OCI-LY7 (cell line): Measurements from ENCODE around the gene TMTC2. TPM values are rescaled to one million over a fixed set of nuclear protein-coding genes. Genes with fewer than 3 reads are reported as not detected.

Experiments used
- BruUV-seq: library from RNA; stranded (reverse); fragments of 400-500 nt; replicated peaks from 2 replicates; lab custom pipeline; 2021; lab: Mats Ljungman, UMichigan
- CTCF ChIA-PET: fragments of 300-600 bp; sonication (Branson Sonifier 250); formaldehyde crosslinking; loops from one replicate; lab custom pipeline; 2022; ENCODE audit warnings: antibody characterized with exemption; ENCODE audit not compliant: unreplicated experiment; lab: Charles Lee
- POLR2A ChIA-PET: fragments of 300-600 bp; sonication (Branson Sonifier 250); formaldehyde crosslinking; loops from one replicate; lab custom pipeline; 2022; ENCODE audit warnings: antibody characterized with exemption; lab: Charles Lee
- DNase-seq: peaks from one replicate; pipeline ENCODE4 v3.0.0-alpha.2; 2015; ENCODE audit warnings: low spot score
- H2AFZ ChIP-seq: fragments of 200-600 bp; sonication (generic), shearing (Covaris generic); 2 replicates; pipeline ENCODE4 v1.6.1; 2014; ENCODE audit warnings: mild to moderate bottlenecking, antibody characterized with exemption, low read length, moderate library complexity
- H3K27ac ChIP-seq: fragments of 200-600 bp; sonication (generic); 2 replicates; pipeline ENCODE4 v1.5.1; 2014; ENCODE audit warnings: mixed run types, low read depth, mild to moderate bottlenecking, moderate library complexity, low read length, inconsistent platforms; ENCODE audit not compliant: poor library complexity, severe bottlenecking
- H3K36me3 ChIP-seq: fragments of 200-600 bp; sonication (generic); 2 replicates; pipeline ENCODE4 v1.6.1; 2014; ENCODE audit warnings: mild to moderate bottlenecking, antibody characterized with exemption, low read length, moderate library complexity, mixed read lengths; ENCODE audit not compliant: insufficient read depth
- H3K4me1 ChIP-seq: fragments of 200-600 bp; sonication (generic); 2 replicates; pipeline ENCODE4 v1.5.1; 2014; ENCODE audit warnings: mild to moderate bottlenecking, low read length; ENCODE audit not compliant: insufficient read depth, poor library complexity, severe bottlenecking
- H3K4me2 ChIP-seq: fragments of 200-600 bp; sonication (generic); 2 replicates; pipeline ENCODE4 v1.6.1; 2014; ENCODE audit warnings: mild to moderate bottlenecking, low read length
- H3K4me3 ChIP-seq: fragments of 200-600 bp; sonication (generic); 2 replicates; pipeline ENCODE4 v1.5.1; 2014; ENCODE audit warnings: mild to moderate bottlenecking, low read depth, low read length; ENCODE audit not compliant: poor library complexity, severe bottlenecking
- H3K79me2 ChIP-seq: fragments of 200-600 bp; sonication (generic); 2 replicates; pipeline ENCODE4 v1.6.1; 2016; ENCODE audit warnings: low read depth, mild to moderate bottlenecking, low read length, moderate library complexity, mixed read lengths; ENCODE audit not compliant: insufficient read depth
- H3K9me2 ChIP-seq: fragments of 200-600 bp; sonication (generic); 2 replicates; pipeline ENCODE4 v1.6.1; 2016; ENCODE audit warnings: mild to moderate bottlenecking, low read length, mixed read lengths; ENCODE audit not compliant: insufficient read depth
- H3K9me3 ChIP-seq: fragments of 200-600 bp; sonication (generic); 2 replicates; pipeline ENCODE4 v1.6.1; 2014; ENCODE audit warnings: mild to moderate bottlenecking, mixed run types, low read length, mixed read lengths
- H4K20me1 ChIP-seq: fragments of 200-600 bp; sonication (generic); 2 replicates; pipeline ENCODE4 v1.6.1; 2014; ENCODE audit warnings: mild to moderate bottlenecking, antibody characterized with exemption, low read length, moderate library complexity, mixed read lengths; ENCODE audit not compliant: insufficient read depth
- EZH2phosphoT487 ChIP-seq: fragments of 200-600 bp; sonication (generic); IDR thresholded peaks from 2 replicates; pipeline ENCODE4 v1.6.1; 2018; ENCODE audit warnings: low read depth, borderline replicate concordance, mild to moderate bottlenecking, mixed run types, antibody characterized with exemption, low read length, moderate library complexity, mixed read lengths
- intact Hi-C: fragments of 100-400 bp; cut with micrococcal nuclease; formaldehyde crosslinking; loops from one replicate; pipeline ENCODE4 v1.10.0; 2022; ENCODE audit not compliant: unreplicated experiment
- total RNA-seq, 2 experiments: library from RNA; depleted of rRNA in 1 of 2; stranded (reverse); fragments of >200 nt in 1 of 2; shearing (Covaris generic) in 1 of 2; gene quantifications; 2 replicates each; pipeline ENCODE4 v1.2.3, GENCODE V29; 2014 to 2022
- TF ChIP-seq, protein P1 (sequence below): fragments of 200-600 bp; sonication (generic); conservative IDR thresholded peaks from 2 replicates; pipeline ENCODE4 v1.5.1; 2014; ENCODE audit warnings: mild to moderate bottlenecking, antibody characterized with exemption, low read length, moderate library complexity, mixed read lengths

TMTC2 gene
- total RNA-seq, 2 experiments from 2014 or later: 5.6 to 8.1 TPM

DNA sequence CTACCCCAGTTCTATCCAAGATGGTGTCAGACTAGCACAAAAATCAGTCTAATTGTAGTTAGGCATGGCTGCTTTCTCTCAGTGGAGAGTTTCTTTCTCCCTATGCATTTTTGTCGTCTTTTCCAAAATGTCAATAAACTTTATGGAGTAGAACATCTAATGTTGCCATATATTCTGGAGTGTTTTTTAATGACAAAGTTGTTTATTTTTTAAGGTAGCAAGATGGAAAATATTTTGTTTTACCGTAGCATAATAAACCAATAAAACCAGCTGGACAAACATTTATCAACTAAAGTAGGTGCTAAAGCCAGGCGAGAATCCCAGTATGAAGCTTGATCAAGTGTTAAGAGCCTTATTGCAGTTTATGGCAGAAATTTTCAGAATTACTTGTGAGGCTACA, 146.3 kb downstream of the TMTC2 start:
- DNase-seq: no peak
- no peak overlapping the region for H3K27ac ChIP-seq
- H3K4me3 ChIP-seq: no peak overlapping the region
- H2AFZ ChIP-seq: no peak overlapping the region
- H3K9me2 ChIP-seq: no peaks in the 10 kb centered on the region
- ChIA-PET POLR2A (interaction anchor here (0.6 to 0.7 kb wide), 2 partner anchors 73 to 151 kb away, joined by 3 read pairs; no protein-coding TSS in a partner anchor), CTCF (no interaction called here)
- no peak for TF ChIP-seq EZH2phosphoT487
- TF ChIP-seq, protein P1, sequence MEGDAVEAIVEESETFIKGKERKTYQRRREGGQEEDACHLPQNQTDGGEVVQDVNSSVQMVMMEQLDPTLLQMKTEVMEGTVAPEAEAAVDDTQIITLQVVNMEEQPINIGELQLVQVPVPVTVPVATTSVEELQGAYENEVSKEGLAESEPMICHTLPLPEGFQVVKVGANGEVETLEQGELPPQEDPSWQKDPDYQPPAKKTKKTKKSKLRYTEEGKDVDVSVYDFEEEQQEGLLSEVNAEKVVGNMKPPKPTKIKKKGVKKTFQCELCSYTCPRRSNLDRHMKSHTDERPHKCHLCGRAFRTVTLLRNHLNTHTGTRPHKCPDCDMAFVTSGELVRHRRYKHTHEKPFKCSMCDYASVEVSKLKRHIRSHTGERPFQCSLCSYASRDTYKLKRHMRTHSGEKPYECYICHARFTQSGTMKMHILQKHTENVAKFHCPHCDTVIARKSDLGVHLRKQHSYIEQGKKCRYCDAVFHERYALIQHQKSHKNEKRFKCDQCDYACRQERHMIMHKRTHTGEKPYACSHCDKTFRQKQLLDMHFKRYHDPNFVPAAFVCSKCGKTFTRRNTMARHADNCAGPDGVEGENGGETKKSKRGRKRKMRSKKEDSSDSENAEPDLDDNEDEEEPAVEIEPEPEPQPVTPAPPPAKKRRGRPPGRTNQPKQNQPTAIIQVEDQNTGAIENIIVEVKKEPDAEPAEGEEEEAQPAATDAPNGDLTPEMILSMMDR: no peak
- no peaks in the 10 kb centered on the region for H3K4me1 ChIP-seq
- no peaks in the 10 kb centered on the region for H3K9me3 ChIP-seq
- H3K36me3 ChIP-seq: no peaks in the 10 kb centered on the region
- intact Hi-C loops: no loop called here
- H4K20me1 ChIP-seq: no peaks in the 10 kb centered on the region
- H3K4me2 ChIP-seq: no peak overlapping the region
- no peaks in the 10 kb centered on the region for H3K79me2 ChIP-seq
- BruUV-seq: no TSS peak

DNA sequence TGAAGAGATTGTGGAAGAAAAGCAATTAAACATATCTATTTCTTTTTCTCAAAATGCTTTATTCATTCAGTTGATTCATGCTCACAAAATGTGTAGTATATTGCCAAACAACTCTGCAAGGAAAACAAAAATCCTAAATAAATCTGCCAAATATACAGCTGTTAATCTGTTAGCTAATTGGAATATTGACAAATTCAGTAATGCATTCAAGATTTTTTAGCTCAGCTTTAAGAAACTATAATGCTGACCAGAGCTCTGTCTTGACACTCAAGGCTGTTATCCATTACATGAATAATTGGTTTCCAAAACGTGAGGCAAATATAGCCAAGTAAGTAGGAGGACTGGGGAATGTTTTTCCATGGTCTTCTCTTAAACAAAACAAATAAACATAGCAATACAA, 146.8 kb downstream of the TMTC2 start:
- ChIA-PET POLR2A (no interaction called here), CTCF (no interaction called here)
- no TSS peak for BruUV-seq
- H3K4me1 ChIP-seq: no peaks in the 10 kb centered on the region
- H3K4me3 ChIP-seq: no peak overlapping the region
- no peaks in the 10 kb centered on the region for H3K9me3 ChIP-seq
- H3K4me2 ChIP-seq: no peak overlapping the region
- no peak for DNase-seq
- no peak overlapping the region for H3K27ac ChIP-seq
- no peaks in the 10 kb centered on the region for H3K9me2 ChIP-seq
- no peak overlapping the region for H2AFZ ChIP-seq
- TF ChIP-seq EZH2phosphoT487: no peak
- TF ChIP-seq, protein P1: no peak
- no peaks in the 10 kb centered on the region for H3K36me3 ChIP-seq
- H3K79me2 ChIP-seq: no peaks in the 10 kb centered on the region
- intact Hi-C loops: no loop called here
- no peaks in the 10 kb centered on the region for H4K20me1 ChIP-seq

DNA sequence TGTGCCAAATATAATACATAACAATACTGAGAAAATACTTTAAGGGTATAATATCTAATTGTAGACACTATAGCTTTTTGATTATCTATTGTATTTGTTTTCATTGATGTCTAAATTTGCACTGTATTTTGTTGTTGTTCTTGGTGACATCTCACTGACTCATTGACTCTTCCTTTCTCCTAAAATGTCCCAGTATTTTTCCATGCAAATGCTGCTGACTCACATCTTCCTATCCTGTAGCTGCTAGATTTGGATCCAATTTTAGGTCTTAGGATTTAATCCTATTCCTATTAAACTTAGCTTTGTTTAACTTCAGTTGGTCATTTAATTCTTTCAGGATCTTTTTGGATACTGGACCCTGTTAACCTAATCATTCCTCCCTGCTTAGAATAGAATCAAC, 148.5 kb downstream of the TMTC2 start:
- no peaks in the 10 kb centered on the region for H3K36me3 ChIP-seq
- TF ChIP-seq, protein P1: no peak
- no peak for TF ChIP-seq EZH2phosphoT487
- H3K9me2 ChIP-seq: no peaks in the 10 kb centered on the region
- H3K27ac ChIP-seq: no peak overlapping the region
- BruUV-seq: no TSS peak
- POLR2A ChIA-PET: no interaction called here
- no peaks in the 10 kb centered on the region for H3K79me2 ChIP-seq
- no peaks in the 10 kb centered on the region for H3K9me3 ChIP-seq
- no peak overlapping the region for H3K4me2 ChIP-seq
- DNase-seq: no peak
- CTCF ChIA-PET: no interaction called here
- H3K4me1 ChIP-seq: no peaks in the 10 kb centered on the region
- no peak overlapping the region for H3K4me3 ChIP-seq
- no peak overlapping the region for H2AFZ ChIP-seq
- intact Hi-C loops: no loop called here
- H4K20me1 ChIP-seq: no peaks in the 10 kb centered on the region
